BJ (cell line): ENCODE results near the gene WDR31. TPM values are rescaled to one million over a fixed set of nuclear protein-coding genes. Genes with fewer than 3 reads are reported as not detected.
A peak's percentile ranks its signal among the peaks of the same experiment; 100 is the strongest.

Experiments
- CTCF ChIA-PET: fragments of 350-600 bp; formaldehyde crosslinking; extraction: SDS; loops from one replicate; lab custom pipeline; 2021; ENCODE audit warnings: antibody characterized with exemption, inconsistent platforms; lab: Yijun Ruan, JAX
- POLR2A ChIA-PET: fragments of 300-600 bp; sonication (Branson Sonifier 250); formaldehyde crosslinking; extraction: SDS; loops from one replicate; lab custom pipeline; 2021; ENCODE audit warnings: antibody characterized with exemption; lab: Charles Lee
- DNase-seq: peaks from one replicate; pipeline ENCODE4 v3.0.0-alpha.2; 2011; ENCODE audit warnings: low read depth
- H3K27me3 ChIP-seq: 2 replicates; pipeline ENCODE4 v1.6.0; 2011; ENCODE audit warnings: low read length; ENCODE audit not compliant: control insufficient read depth, insufficient read depth
- H3K36me3 ChIP-seq: 2 replicates; pipeline ENCODE4 v1.5.1; 2011; ENCODE audit warnings: low read length; ENCODE audit not compliant: control insufficient read depth, insufficient read depth
- H3K4me3 ChIP-seq: 2 replicates; pipeline ENCODE4 v1.5.1; 2011; ENCODE audit warnings: low read depth, mild to moderate bottlenecking, control low read depth, low read length
- polyA plus RNA-seq: library from polyadenylated mRNA; depleted of rRNA; stranded (reverse); fragments of >200 nt; gene quantifications from 2 replicates; pipeline ENCODE4 v1.2.3, GENCODE V29; 2011
- TF ChIP-seq, protein P1 (sequence below): IDR thresholded peaks from 2 replicates; pipeline ENCODE4 v1.5.1; 2011; ENCODE audit warnings: low read depth, mild to moderate bottlenecking, control low read depth, inconsistent platforms, low read length, moderate library complexity; ENCODE audit not compliant: insufficient read depth

Gene WDR31
- polyA plus RNA-seq, 1 experiment = 1.6 TPM

DNA sequence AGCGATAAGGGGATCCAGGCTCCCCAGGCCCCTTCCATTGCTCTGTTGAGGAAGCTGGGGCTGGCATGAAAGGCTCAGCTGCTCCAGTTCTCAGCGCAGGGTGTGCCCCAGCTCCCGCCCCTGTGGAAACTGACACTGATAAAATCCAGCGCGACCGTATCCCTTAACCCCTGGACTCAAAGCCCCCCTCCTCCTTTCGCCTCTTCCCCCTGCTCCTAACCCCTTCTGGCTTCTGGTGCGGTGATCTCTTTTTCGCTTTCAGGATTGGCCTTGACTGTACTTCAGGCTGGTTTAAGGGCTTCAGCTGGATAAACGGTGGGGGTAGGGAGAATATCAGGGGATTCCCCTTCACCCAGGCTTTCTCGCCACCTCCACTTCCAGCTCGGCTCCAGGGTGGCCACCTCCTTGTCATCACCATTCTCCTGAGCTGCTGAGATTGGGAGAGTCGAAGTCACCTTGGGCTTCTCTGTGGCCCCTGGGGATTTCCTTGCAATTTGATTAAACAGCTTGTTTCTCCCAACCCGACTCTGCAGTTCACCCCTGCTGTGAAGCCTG is 10.1 kb upstream of the WDR31 start:
- no peaks in the 10 kb centered on the region for H3K36me3 ChIP-seq
- ChIA-PET POLR2A (no interaction called here), CTCF (interaction anchor here (0.8 to 4.4 kb wide), 5 partner anchors 10 to 51 kb away, joined by 3 to 16 read pairs (median 4); partner anchors contain the start of genes ALAD and WDR31)
- TF ChIP-seq, protein P1, sequence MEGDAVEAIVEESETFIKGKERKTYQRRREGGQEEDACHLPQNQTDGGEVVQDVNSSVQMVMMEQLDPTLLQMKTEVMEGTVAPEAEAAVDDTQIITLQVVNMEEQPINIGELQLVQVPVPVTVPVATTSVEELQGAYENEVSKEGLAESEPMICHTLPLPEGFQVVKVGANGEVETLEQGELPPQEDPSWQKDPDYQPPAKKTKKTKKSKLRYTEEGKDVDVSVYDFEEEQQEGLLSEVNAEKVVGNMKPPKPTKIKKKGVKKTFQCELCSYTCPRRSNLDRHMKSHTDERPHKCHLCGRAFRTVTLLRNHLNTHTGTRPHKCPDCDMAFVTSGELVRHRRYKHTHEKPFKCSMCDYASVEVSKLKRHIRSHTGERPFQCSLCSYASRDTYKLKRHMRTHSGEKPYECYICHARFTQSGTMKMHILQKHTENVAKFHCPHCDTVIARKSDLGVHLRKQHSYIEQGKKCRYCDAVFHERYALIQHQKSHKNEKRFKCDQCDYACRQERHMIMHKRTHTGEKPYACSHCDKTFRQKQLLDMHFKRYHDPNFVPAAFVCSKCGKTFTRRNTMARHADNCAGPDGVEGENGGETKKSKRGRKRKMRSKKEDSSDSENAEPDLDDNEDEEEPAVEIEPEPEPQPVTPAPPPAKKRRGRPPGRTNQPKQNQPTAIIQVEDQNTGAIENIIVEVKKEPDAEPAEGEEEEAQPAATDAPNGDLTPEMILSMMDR = no peak
- no peak for DNase-seq
- peaks cover 37% of the 10 kb centered on the region for H3K27me3 ChIP-seq
- no peak overlapping the region for H3K4me3 ChIP-seq

DNA sequence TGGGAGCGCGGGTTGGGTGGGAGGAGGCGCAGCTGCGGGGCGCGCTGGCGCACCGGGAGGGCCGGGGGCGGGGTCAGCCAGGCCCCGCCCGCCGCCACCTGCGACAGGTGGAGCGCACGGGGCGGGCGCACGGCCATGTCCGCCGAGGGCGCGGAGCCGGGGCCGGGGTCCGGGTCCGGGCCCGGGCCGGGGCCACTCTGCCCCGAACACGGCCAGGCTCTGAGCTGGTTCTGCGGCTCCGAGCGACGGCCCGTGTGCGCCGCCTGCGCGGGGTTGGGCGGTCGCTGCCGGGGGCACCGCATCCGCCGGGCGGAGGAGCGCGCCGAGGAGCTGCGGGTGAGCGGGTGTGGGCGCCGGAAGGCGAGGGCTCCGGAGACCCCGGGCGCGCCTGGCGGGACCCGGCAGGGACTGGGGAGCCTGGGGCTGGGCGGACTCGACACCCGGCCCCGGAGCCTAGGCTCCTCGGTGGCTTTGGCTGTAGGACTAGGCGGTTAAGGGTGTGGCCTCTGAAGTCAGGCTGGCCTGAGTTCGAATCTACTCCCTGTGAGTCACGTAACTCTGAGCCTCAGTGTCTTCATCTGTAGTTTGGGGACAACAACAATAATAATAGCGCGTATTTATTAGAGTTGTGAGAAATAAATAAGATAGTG is 9.5 kb upstream of the WDR31 start, which contains the start of gene BSPRY:
BSPRY (plus strand) TSS at position 97 of the 650 bp plus-strand sequence; CDS start at position 136, 39 bp downstream.
- ChIA-PET CTCF (interaction anchor here (0.7 to 4.4 kb wide), 4 partner anchors 9 to 52 kb away, joined by 3 to 16 read pairs (median 5); partner anchors contain the start of genes ALAD and WDR31), POLR2A (no interaction called here)
- DNase-seq = no peak
- TF ChIP-seq, protein P1 = no peak
- Histone ChIP-seq H3K36me3 (no peaks in the 10 kb centered on the region), H3K4me3 (peak within 1 kb of the TSS; percentile 19; the same call in 1 of the 2 replicates), H3K27me3 (peaks cover 37% of the 10 kb centered on the region)

- Histone ChIP-seq H3K4me3 (no peak overlapping the region), H3K27me3 (peaks cover 35% of the 10 kb centered on the region), H3K36me3 (no peaks in the 10 kb centered on the region)
- no peak for DNase-seq
- POLR2A ChIA-PET = no interaction called here
- TF ChIP-seq, protein P1 = no peak
- CTCF ChIA-PET = interaction anchor here (0.7 to 4.4 kb wide), 3 partner anchors 9 to 52 kb away, joined by 3 to 16 read pairs (median 7); partner anchors contain the start of genes ALAD and WDR31
Observed at GRCh38 chr9:113349066-113349444, 9.0 kb upstream of the WDR31 start.

DNA sequence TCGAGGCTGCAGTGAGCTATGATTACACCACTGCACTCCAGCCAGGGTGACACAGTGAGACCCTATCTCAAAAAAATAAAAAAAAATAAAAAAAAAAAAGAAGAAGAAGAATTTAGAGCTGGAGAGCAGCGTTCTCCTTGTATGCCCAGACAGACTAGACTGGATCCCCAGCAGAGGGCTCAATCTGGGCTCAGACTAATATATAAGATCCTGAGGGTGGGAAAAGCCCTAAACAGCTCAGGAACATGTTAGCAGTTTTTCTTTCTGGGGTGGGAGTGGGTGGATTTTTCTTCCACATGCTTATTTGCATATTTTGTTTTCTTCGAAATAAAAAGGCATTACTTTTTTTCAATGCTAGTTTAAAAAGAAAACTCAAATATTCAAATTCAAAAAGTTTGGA is 8.4 kb upstream of the WDR31 start:
- peaks cover 33% of the 10 kb centered on the region for H3K27me3 ChIP-seq
- TF ChIP-seq, protein P1 = 0 out of 2 replicates have a peak, but pooled peaks have one; percentile 9
- H3K36me3 ChIP-seq = no peaks in the 10 kb centered on the region
- ChIA-PET CTCF (interaction anchor here (1.2 to 4.4 kb wide), 3 partner anchors 8 to 53 kb away, joined by 5 to 16 read pairs (median 7); partner anchors contain the start of genes ALAD and WDR31), POLR2A (no interaction called here)
- no peak overlapping the region for H3K4me3 ChIP-seq
- no peak for DNase-seq

DNA sequence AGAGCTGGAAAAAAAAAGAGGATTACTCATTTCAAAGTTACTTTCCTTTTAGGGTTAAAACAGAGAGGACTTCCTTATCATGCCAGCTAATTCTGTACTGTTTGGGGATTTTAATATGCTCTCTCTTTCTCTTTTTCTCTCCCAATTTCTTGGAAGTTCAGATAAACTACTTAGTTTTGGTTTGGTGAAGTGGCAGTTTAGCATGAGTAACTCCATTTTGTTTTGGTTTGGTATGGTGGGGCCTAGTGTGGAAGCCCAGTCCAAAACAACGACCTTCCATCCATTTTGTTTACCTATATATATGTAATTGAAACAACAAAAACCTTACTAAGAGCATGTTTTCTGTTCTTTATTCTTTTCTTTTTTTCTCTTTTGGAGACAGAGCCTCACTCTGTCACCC is 5.6 kb upstream of the WDR31 start:
- no peak for DNase-seq
- TF ChIP-seq, protein P1 = no peak
- Histone ChIP-seq H3K4me3 (no peak overlapping the region), H3K36me3 (no peaks in the 10 kb centered on the region), H3K27me3 (peaks cover 15% of the 10 kb centered on the region)
- ChIA-PET CTCF (interaction anchor here (1.2 to 1.5 kb wide), 2 partner anchors 13 to 55 kb away, joined by 3 to 5 read pairs; partner anchors contain the start of gene ALAD), POLR2A (interaction anchor here (0.8 kb wide), 1 partner anchor 77 kb away, joined by 3 read pairs; no protein-coding TSS in a partner anchor)
